Loucy (cell line): ENCODE results near the gene PDHB.

Experiments used
- H2AFZ ChIP-seq: fragments of 200-600 bp; sonication (generic); 2 replicates; pipeline ENCODE4 v1.6.0; 2016; ENCODE audit warnings: antibody characterized with exemption, mild to moderate bottlenecking, low read length, moderate library complexity
- H3F3A ChIP-seq: fragments of 200-600 bp; 2 replicates; pipeline ENCODE4 v1.6.0; 2016; ENCODE audit warnings: antibody characterized with exemption, low read depth, mild to moderate bottlenecking
- H3K27me3 ChIP-seq: fragments of 200-600 bp; sonication (generic); 2 replicates; pipeline ENCODE4 v1.6.1; 2014; ENCODE audit warnings: low read length, mild to moderate bottlenecking; ENCODE audit not compliant: insufficient read depth, poor library complexity, severe bottlenecking
- H3K36me3 ChIP-seq: fragments of 200-600 bp; sonication (generic); 2 replicates; pipeline ENCODE4 v1.6.1; 2016; ENCODE audit warnings: low read length; ENCODE audit not compliant: insufficient read depth
- H3K4me1 ChIP-seq: fragments of 200-600 bp; sonication (generic); 2 replicates; pipeline ENCODE4 v1.5.1; 2014; ENCODE audit warnings: low read length, mild to moderate bottlenecking; ENCODE audit not compliant: insufficient read depth, poor library complexity, severe bottlenecking
- H3K4me2 ChIP-seq: fragments of 200-600 bp; sonication (generic); 2 replicates; pipeline ENCODE4 v1.6.0; 2014; ENCODE audit warnings: antibody characterized with exemption, low read length, low read depth, mild to moderate bottlenecking; ENCODE audit not compliant: poor library complexity, severe bottlenecking
- H3K4me3 ChIP-seq: fragments of 200-600 bp; sonication (generic); 2 replicates; pipeline ENCODE4 v1.5.1; 2014; ENCODE audit warnings: low read length, mild to moderate bottlenecking, mixed read lengths; ENCODE audit not compliant: poor library complexity, severe bottlenecking
- H3K79me2 ChIP-seq: fragments of 200-600 bp; sonication (generic); 2 replicates; pipeline ENCODE4 v1.6.1; 2014; ENCODE audit warnings: low read length; ENCODE audit not compliant: insufficient read depth
- H3K9ac ChIP-seq: fragments of 200-600 bp; sonication (generic); 2 replicates; pipeline ENCODE4 v1.6.0; 2014; ENCODE audit warnings: mild to moderate bottlenecking, low read depth, low read length, moderate library complexity; ENCODE audit not compliant: poor library complexity, severe bottlenecking
- H3K9me2 ChIP-seq: fragments of 200-600 bp; sonication (generic); replicated peaks from 2 replicates; pipeline ENCODE4 v1.6.1; 2016; ENCODE audit warnings: low read depth, low read length, mixed read lengths
- H3K9me3 ChIP-seq: fragments of 200-600 bp; sonication (generic); 2 replicates; pipeline ENCODE4 v1.6.1; 2014; ENCODE audit warnings: mild to moderate bottlenecking, antibody characterized with exemption, low read length, low read depth; ENCODE audit not compliant: insufficient read depth
- H4K20me1 ChIP-seq: fragments of 200-600 bp; sonication (generic); 2 replicates; pipeline ENCODE4 v1.6.0; 2014; ENCODE audit warnings: antibody characterized with exemption, low read length, mild to moderate bottlenecking; ENCODE audit not compliant: insufficient read depth, poor library complexity, severe bottlenecking
- CTCF ChIP-seq: fragments of 200-600 bp; sonication (generic); conservative IDR thresholded peaks from 2 replicates; pipeline ENCODE4 v1.5.1; 2014; ENCODE audit warnings: mild to moderate bottlenecking, antibody characterized with exemption, low read length
- EZH2phosphoT487 ChIP-seq: fragments of 200-600 bp; IDR thresholded peaks from 2 replicates; pipeline ENCODE4 v1.6.1; 2018; ENCODE audit warnings: antibody characterized with exemption, mild to moderate bottlenecking, moderate library complexity, borderline replicate concordance

Gene PDHB

GRCh38 chr3:58417075-58417474 lies 16.6 kb downstream of the PDHB start:
- Histone ChIP-seq H3K4me2 (no peak overlapping the region), H2AFZ (no peak overlapping the region), H3K36me3 (peaks cover 20% of the 10 kb centered on the region; the same call in 1 of the 2 replicates), H3K9ac (no peak overlapping the region), H3K4me1 (peaks cover 6% of the 10 kb centered on the region), H3K9me2 (no peaks in the 10 kb centered on the region), H3K4me3 (no peak overlapping the region), H3F3A (no peaks in the 10 kb centered on the region), H3K27me3 (no peaks in the 10 kb centered on the region), H3K9me3 (no peaks in the 10 kb centered on the region), H4K20me1 (no peaks in the 10 kb centered on the region), H3K79me2 (no peaks in the 10 kb centered on the region)
- TF ChIP-seq CTCF: no peak

- TF ChIP-seq CTCF (no peak), EZH2phosphoT487 (no peak)
- Histone ChIP-seq H3K79me2 (no peaks in the 10 kb centered on the region), H4K20me1 (no peaks in the 10 kb centered on the region), H2AFZ (no peak overlapping the region), H3K9ac (no peak overlapping the region), H3K4me2 (no peak overlapping the region), H3K36me3 (peaks cover 23% of the 10 kb centered on the region; the same call in 1 of the 2 replicates), H3K4me1 (peaks cover 6% of the 10 kb centered on the region), H3K9me2 (no peaks in the 10 kb centered on the region), H3F3A (no peaks in the 10 kb centered on the region), H3K4me3 (no peak overlapping the region), H3K9me3 (no peaks in the 10 kb centered on the region), H3K27me3 (no peaks in the 10 kb centered on the region)
Observed at GRCh38 chr3:58416191-58416590, 17.4 kb downstream of the PDHB start.

GRCh38 chr3:58414538-58415197 lies 19.0 kb downstream of the PDHB start:
- Histone ChIP-seq H3K9ac (no peak overlapping the region), H3K79me2 (no peaks in the 10 kb centered on the region), H3K36me3 (peaks cover 38% of the 10 kb centered on the region; the same call in 1 of the 2 replicates), H3K27me3 (no peaks in the 10 kb centered on the region), H3K4me2 (no peak overlapping the region), H3K4me1 (no peaks in the 10 kb centered on the region), H3K4me3 (no peak overlapping the region), H3F3A (no peaks in the 10 kb centered on the region), H3K9me2 (no peaks in the 10 kb centered on the region), H4K20me1 (no peaks in the 10 kb centered on the region), H2AFZ (no peak overlapping the region), H3K9me3 (no peaks in the 10 kb centered on the region)
- TF ChIP-seq CTCF (peak; percentile 76), EZH2phosphoT487 (no peak)
